ENCODE measurements around the gene ST3GAL2.

ST3GAL2 gene

DNA sequence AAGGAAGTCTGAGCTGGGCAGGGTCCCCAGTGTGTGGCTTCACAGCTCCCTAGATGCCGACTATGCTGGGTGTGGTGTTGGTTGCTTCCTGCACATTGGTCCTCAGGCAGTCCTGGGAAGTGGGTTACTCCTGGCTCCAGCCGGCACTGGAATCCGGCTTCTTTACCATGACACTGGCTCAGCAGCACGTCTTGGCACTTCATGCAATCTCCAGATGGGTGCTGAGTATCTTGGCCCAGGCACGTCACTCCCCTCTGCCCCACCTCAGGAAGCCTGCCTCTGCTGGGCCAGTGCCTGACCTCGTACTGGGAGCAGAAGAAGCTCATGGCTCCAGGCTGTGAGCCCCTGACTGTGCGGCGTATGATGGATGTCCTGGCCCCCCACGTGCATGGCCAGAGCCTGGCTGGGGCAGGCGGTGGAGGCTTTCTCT is 40.0 kb upstream of the ST3GAL2 start:
- H3K4me3 ChIP-seq (ENCODE audit: low read length), result no peak overlapping the region
- TF ChIP-seq CTCF (IDR thresholded peaks at IDR 0.05; ENCODE audit: insufficient read depth, low read depth, low read length, missing control alignments), result no peak
- DNase-seq (ENCODE audit: low read depth), result peak; percentile 27

DNA sequence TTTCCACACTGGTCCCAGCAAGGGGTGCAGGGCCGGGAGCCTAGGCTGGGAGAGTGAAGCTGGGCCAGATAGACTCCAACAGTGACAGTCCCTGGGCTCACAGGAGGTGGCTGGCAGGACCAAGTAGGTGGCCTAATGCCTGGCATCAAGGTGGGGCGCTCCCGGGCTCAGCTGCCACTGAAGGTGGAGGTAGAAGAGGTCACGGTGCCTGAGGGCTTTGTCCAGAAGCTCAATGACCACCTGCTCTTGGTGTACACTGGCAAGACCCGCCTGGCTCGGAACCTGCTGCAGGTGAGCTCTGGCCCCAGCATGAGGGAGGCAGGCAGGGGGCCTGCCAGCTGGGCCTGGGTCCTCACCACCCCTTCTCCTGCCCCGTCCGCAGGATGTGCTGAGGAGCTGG is 39.3 kb upstream of the ST3GAL2 start:
- DNase-seq (ENCODE audit: low read depth), result no peak
- TF ChIP-seq CTCF (IDR thresholded peaks at IDR 0.05; ENCODE audit: insufficient read depth, low read depth, low read length, missing control alignments), result no peak
- no peak overlapping the region for H3K4me3 ChIP-seq (ENCODE audit: low read length)

GRCh38 chr16:70476272-70477020 is 37.5 kb upstream of the ST3GAL2 start:
- no peak overlapping the region for H3K4me3 ChIP-seq (ENCODE audit: low read length)
- no peak for TF ChIP-seq CTCF (IDR thresholded peaks at IDR 0.05; ENCODE audit: insufficient read depth, low read depth, low read length, missing control alignments)
- DNase-seq (ENCODE audit: low read depth), result peak; percentile 70

DNA sequence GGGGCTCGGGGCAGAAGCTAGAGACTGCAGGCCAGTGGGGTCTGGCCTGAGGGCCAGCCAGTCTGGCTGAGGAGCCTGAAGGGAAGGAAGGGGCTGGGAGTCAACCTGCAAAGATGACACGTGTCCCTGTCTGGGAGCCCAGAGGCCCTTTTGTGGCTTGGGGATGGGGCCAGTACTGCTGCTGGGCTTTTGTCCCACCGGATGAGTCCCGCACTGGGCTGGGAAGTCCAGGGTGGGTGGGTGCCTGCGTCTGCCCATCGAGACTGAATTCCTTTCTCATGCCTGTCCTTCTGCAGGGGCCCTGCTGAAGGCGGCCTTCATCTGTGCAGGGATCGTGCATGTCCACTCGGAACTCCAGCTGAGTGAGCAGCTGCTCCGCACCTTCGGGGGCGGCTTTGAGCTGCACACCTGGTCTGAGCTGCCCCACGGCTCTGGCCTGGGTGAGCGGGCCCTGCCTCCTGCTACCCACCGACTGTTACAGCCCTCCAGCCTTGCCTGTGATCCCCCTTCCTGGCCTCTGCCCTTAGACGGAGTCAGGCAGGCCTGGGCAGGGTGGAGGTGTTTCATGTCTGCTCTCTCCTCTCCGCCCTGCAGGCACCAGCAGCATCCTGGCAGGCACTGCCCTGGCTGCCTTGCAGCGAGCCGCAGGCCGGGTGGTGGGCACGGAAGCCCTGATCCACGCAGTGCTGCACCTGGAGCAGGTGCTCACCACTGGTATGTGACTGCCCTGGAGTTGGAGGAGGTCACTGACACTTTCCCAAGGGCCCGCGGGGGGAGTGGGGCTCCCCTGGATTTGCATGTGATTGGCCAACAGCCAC is 36.4 kb upstream of the ST3GAL2 start:
- H3K4me3 ChIP-seq (ENCODE audit: low read length), result no peak overlapping the region
- peak; percentile 20 for DNase-seq (ENCODE audit: low read depth)
- TF ChIP-seq CTCF (IDR thresholded peaks at IDR 0.05; ENCODE audit: insufficient read depth, low read depth, low read length, missing control alignments), result no peak

GRCh38 chr16:70474320-70475053 is 35.6 kb upstream of the ST3GAL2 start:
- TF ChIP-seq CTCF (IDR thresholded peaks at IDR 0.05; ENCODE audit: insufficient read depth, low read depth, low read length, missing control alignments), result no peak
- DNase-seq (ENCODE audit: low read depth), result no peak
- no peak overlapping the region for H3K4me3 ChIP-seq (ENCODE audit: low read length)

DNA sequence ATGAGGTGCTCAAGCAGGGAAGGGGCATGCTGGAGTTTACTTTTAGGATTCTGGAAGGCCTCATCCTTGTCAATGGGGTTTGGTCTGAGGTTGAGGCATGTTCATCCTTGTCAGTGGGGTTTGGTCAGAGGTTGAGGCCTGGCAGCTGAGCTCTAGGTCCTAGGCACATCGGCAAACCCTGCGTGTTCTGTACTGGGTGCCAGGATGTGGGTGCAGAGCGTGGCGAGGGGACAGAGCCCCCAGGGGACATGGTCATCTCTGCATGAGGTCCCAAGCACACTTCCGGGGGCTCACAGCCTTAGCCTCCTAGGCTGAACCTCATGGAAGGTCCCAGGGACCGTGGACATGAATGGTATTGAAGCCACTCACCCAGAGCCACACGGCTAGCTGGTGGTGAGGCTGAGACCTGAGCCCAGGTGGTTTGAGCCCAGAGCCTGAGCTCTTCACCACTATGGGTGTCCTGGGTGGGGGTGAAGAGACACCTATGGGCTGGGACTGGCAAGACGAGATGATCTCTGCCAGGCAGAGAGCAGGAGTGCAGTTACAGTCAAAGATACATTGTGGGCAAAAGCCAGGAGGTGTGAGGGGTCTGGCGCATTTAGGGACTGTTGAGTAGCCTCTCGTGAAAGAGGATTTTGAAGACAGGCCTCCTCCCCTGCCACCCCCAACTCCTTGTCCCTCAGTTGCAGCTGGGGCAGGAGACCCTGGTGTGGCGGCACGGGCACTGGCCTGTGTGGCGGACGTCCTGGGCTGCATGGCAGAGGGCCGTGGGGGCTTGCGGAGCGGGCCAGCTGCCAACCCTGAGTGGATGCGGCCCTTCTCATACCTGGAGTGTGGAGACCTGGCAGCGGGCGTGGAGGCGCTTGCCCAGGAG is 34.8 kb upstream of the ST3GAL2 start:
- no peak overlapping the region for H3K4me3 ChIP-seq (ENCODE audit: low read length)
- no peak for TF ChIP-seq CTCF (IDR thresholded peaks at IDR 0.05; ENCODE audit: insufficient read depth, low read depth, low read length, missing control alignments)
- no peak for DNase-seq (ENCODE audit: low read depth)
